DND-41 (cell line): Measurements from ENCODE around the gene WIPF3.

Source experiments
- ATAC-seq: fragments of 200-7000 bp; cut with Tn5 transposase; 3 replicates; pipeline ENCODE4 v1.9.1; 2021; ENCODE audit warnings: low read depth; ENCODE audit not compliant: insufficient read depth
- DNase-seq: peaks from one replicate; pipeline ENCODE4 v3.0.0-alpha.2; 2020
- H2AFZ ChIP-seq: 2 replicates; pipeline ENCODE4 v1.6.0; 2012; ENCODE audit warnings: low read depth, low read length
- H3K27ac ChIP-seq: 2 replicates; pipeline ENCODE4 v1.5.1; 2012; ENCODE audit warnings: low read length, inconsistent platforms
- H3K27me3 ChIP-seq: fragments of 200-600 bp; sonication (generic); 2 replicates; pipeline ENCODE4 v1.6.0; 2012; ENCODE audit warnings: low read length, mild to moderate bottlenecking, inconsistent platforms; ENCODE audit not compliant: insufficient read depth, poor library complexity
- H3K36me3 ChIP-seq: 2 replicates; pipeline ENCODE4 v1.5.1; 2012; ENCODE audit warnings: low read length, inconsistent platforms; ENCODE audit not compliant: insufficient read depth
- H3K4me1 ChIP-seq: 2 replicates; pipeline ENCODE4 v1.5.1; 2012; ENCODE audit warnings: mild to moderate bottlenecking, low read length; ENCODE audit not compliant: insufficient read depth
- H3K4me2 ChIP-seq: 2 replicates; pipeline ENCODE4 v1.6.0; 2012; ENCODE audit warnings: mild to moderate bottlenecking, moderate library complexity, low read length, inconsistent platforms; ENCODE audit not compliant: insufficient read depth
- H3K4me3 ChIP-seq, 2 experiments: fragments of 200-600 bp in 1 of 2; shearing (Covaris generic) in 1 of 2; 2 replicates each; pipeline ENCODE4 v1.5.1; 2012 to 2016; ENCODE audit warnings: inconsistent platforms in 2 of 2, low read length in 2 of 2, mild to moderate bottlenecking in 2 of 2, low read depth in 1 of 2, moderate library complexity in 1 of 2
- H3K79me2 ChIP-seq: 2 replicates; pipeline ENCODE4 v1.6.0; 2012; ENCODE audit warnings: low read length, inconsistent platforms; ENCODE audit not compliant: insufficient read depth
- H3K9ac ChIP-seq: 2 replicates; pipeline ENCODE4 v1.6.0; 2012; ENCODE audit warnings: low read depth, mild to moderate bottlenecking, inconsistent platforms, low read length, moderate library complexity
- H3K9me3 ChIP-seq: 2 replicates; pipeline ENCODE4 v1.5.1; 2012; ENCODE audit warnings: low read length, moderate library complexity, mild to moderate bottlenecking, inconsistent platforms; ENCODE audit not compliant: insufficient read depth, severe bottlenecking
- H4K20me1 ChIP-seq: 2 replicates; pipeline ENCODE4 v1.6.0; 2012; ENCODE audit warnings: low read length; ENCODE audit not compliant: insufficient read depth
- EZH2 ChIP-seq: IDR thresholded peaks from 3 replicates; pipeline ENCODE4 v1.6.1; 2012; ENCODE audit warnings: borderline replicate concordance, low read depth, mild to moderate bottlenecking, moderate library complexity, low read length, inconsistent platforms; ENCODE audit not compliant: severe bottlenecking
- TF ChIP-seq, protein P1 (sequence below): IDR thresholded peaks from 2 replicates; pipeline ENCODE4 v1.5.1; 2012; ENCODE audit warnings: borderline replicate concordance, low read length, moderate library complexity, mild to moderate bottlenecking; ENCODE audit not compliant: poor library complexity, severe bottlenecking; ENCODE audit errors: extremely low read depth

The WIPF3 gene

DNA sequence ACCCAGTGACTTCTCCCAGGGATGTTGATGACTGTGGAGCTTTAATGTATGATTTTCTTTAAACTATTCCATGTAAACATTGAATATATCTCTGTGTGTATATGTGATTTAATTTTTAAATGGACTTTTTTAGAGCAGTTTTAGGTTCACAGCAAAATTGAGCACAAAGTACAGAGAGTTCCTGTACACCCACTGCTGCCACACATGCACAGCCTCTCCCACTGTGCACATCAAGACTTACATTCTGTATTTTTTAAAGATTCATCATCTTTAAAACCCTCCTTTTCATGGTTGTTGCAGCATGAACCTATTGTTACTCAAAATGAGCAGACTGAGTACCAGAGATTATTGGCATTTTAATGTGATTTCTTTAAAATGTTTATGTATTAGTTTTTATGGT is 51.3 kb downstream of the WIPF3 start:
- Histone ChIP-seq H3K79me2 (no peaks in the 10 kb centered on the region), H4K20me1 (no peaks in the 10 kb centered on the region), H3K27ac (no peak overlapping the region), H3K27me3 (peaks cover 20% of the 10 kb centered on the region), H3K36me3 (no peaks in the 10 kb centered on the region), H3K4me3 (no peak overlapping the region), H3K9ac (no peak overlapping the region), H3K9me3 (no peaks in the 10 kb centered on the region), H3K4me1 (no peaks in the 10 kb centered on the region), H2AFZ (no peak overlapping the region), H3K4me2 (no peak overlapping the region)
- DNase-seq (no peak), ATAC-seq (no peak)
- TF ChIP-seq EZH2: no peak
- TF ChIP-seq, protein P1, sequence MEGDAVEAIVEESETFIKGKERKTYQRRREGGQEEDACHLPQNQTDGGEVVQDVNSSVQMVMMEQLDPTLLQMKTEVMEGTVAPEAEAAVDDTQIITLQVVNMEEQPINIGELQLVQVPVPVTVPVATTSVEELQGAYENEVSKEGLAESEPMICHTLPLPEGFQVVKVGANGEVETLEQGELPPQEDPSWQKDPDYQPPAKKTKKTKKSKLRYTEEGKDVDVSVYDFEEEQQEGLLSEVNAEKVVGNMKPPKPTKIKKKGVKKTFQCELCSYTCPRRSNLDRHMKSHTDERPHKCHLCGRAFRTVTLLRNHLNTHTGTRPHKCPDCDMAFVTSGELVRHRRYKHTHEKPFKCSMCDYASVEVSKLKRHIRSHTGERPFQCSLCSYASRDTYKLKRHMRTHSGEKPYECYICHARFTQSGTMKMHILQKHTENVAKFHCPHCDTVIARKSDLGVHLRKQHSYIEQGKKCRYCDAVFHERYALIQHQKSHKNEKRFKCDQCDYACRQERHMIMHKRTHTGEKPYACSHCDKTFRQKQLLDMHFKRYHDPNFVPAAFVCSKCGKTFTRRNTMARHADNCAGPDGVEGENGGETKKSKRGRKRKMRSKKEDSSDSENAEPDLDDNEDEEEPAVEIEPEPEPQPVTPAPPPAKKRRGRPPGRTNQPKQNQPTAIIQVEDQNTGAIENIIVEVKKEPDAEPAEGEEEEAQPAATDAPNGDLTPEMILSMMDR: no peak

DNA sequence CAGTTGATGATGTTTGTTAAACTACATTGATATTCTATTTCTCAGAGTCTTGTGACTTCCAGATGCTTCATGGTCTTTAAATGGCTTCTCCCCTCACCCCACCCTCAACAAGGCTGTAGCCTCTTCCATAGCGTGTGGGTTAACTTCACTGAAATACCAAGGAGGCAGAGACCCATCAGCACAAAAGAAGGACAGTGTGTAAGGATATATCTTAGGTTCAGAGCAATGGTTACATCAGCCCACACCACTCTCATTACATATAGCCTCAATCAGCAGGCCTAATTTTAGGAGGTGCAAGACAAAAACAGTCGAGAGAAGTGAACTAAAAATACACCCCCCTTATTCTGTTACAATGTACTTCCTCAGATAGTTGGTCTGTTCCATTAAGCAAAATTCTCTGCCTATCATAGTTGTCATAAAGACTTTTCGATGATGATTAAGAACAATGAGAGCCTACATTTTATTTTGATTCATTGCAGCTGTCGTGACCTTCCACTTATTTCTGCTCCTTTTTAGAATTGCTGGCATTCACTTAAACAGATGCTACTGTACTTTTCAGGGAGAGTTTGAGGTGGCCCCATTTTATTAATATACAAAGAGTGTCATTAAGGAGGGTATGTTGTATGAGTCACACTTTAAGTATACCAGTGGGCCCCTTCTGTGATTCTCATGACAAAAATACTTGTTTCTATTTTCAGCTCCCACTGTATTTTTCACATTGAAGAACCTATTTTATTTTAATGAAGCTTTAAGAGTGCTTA is 52.1 kb downstream of the WIPF3 start:
- DNase-seq: no peak
- no peak for TF ChIP-seq EZH2
- TF ChIP-seq, protein P1: no peak
- Histone ChIP-seq H3K9me3 (no peaks in the 10 kb centered on the region), H3K4me1 (no peaks in the 10 kb centered on the region), H3K4me3 (no peak overlapping the region), H3K9ac (no peak overlapping the region), H3K79me2 (no peaks in the 10 kb centered on the region), H3K36me3 (no peaks in the 10 kb centered on the region), H2AFZ (no peak overlapping the region), H4K20me1 (no peaks in the 10 kb centered on the region), H3K27me3 (peaks cover 23% of the 10 kb centered on the region), H3K27ac (no peak overlapping the region), H3K4me2 (no peak overlapping the region)
- no peak for ATAC-seq

DNA sequence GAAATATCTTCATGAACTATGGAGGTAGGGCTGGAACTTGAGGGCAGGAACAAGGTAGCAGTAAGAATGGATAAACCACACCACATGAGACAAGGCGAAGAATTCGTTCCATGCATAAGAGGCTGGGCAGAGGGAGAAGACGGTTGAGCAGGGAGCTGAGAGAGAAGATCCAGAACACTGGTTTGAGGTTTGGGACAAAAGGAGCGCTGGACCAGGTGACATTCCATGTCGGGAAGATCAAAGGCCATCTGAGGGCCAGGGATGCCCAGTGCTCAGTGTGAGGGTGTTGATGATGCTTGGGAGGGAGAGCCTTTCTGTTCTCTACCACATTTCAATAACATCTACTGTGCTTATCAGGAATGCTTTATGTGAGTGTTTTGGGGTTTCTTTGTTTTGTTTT is 52.8 kb downstream of the WIPF3 start:
- no peak for DNase-seq

More for the DNA sequence above, 52.8 kb downstream of the WIPF3 start:
- Histone ChIP-seq H3K4me1 (no peaks in the 10 kb centered on the region), H3K27me3 (peaks cover 23% of the 10 kb centered on the region), H4K20me1 (no peaks in the 10 kb centered on the region), H3K9ac (no peak overlapping the region), H3K9me3 (no peaks in the 10 kb centered on the region), H3K36me3 (no peaks in the 10 kb centered on the region), H3K27ac (no peak overlapping the region), H3K4me3 (no peak overlapping the region), H3K4me2 (no peak overlapping the region), H2AFZ (no peak overlapping the region), H3K79me2 (no peaks in the 10 kb centered on the region)
- TF ChIP-seq, protein P1: no peak
- TF ChIP-seq EZH2: no peak
- ATAC-seq: no peak
